ENCODE data around the gene BEAN1.

DNA sequence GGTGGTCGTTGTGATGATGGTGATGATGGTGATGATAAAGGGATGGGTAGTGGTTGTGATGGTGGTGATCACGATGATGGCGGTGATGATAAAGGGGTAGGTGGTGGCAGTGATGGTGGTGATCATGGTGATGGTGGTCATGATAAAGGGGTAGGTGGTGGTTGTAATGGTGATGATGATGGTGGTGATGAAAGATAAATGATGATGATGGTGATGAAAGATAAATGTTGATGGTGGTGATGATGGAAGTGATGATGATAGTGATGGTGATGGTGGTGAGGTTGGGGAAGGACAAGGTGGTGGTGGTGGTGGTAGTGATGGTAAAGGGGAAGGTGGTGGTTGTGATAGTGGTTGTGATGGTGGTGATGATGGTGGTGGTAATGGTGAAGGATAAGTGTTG, 46.7 kb upstream of the BEAN1 start:
- no peak for TF ChIP-seq POLR2AphosphoS5 (IDR thresholded peaks at IDR 0.05; ENCODE audit: low read depth, low read length)
- TF ChIP-seq, protein P1, sequence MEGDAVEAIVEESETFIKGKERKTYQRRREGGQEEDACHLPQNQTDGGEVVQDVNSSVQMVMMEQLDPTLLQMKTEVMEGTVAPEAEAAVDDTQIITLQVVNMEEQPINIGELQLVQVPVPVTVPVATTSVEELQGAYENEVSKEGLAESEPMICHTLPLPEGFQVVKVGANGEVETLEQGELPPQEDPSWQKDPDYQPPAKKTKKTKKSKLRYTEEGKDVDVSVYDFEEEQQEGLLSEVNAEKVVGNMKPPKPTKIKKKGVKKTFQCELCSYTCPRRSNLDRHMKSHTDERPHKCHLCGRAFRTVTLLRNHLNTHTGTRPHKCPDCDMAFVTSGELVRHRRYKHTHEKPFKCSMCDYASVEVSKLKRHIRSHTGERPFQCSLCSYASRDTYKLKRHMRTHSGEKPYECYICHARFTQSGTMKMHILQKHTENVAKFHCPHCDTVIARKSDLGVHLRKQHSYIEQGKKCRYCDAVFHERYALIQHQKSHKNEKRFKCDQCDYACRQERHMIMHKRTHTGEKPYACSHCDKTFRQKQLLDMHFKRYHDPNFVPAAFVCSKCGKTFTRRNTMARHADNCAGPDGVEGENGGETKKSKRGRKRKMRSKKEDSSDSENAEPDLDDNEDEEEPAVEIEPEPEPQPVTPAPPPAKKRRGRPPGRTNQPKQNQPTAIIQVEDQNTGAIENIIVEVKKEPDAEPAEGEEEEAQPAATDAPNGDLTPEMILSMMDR (IDR thresholded peaks at IDR 0.05) = no peak
- TF ChIP-seq, protein P2, sequence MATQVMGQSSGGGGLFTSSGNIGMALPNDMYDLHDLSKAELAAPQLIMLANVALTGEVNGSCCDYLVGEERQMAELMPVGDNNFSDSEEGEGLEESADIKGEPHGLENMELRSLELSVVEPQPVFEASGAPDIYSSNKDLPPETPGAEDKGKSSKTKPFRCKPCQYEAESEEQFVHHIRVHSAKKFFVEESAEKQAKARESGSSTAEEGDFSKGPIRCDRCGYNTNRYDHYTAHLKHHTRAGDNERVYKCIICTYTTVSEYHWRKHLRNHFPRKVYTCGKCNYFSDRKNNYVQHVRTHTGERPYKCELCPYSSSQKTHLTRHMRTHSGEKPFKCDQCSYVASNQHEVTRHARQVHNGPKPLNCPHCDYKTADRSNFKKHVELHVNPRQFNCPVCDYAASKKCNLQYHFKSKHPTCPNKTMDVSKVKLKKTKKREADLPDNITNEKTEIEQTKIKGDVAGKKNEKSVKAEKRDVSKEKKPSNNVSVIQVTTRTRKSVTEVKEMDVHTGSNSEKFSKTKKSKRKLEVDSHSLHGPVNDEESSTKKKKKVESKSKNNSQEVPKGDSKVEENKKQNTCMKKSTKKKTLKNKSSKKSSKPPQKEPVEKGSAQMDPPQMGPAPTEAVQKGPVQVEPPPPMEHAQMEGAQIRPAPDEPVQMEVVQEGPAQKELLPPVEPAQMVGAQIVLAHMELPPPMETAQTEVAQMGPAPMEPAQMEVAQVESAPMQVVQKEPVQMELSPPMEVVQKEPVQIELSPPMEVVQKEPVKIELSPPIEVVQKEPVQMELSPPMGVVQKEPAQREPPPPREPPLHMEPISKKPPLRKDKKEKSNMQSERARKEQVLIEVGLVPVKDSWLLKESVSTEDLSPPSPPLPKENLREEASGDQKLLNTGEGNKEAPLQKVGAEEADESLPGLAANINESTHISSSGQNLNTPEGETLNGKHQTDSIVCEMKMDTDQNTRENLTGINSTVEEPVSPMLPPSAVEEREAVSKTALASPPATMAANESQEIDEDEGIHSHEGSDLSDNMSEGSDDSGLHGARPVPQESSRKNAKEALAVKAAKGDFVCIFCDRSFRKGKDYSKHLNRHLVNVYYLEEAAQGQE (IDR thresholded peaks at IDR 0.05; ENCODE audit: insufficient read depth in 1 of 2, low read depth in 2 of 2, low read length in 1 of 2) = no peak

Data from Panc1 (cell line).